Activated T-helper 1 cell treated with anti-CD3 and anti-CD28 coated beads, Interleukin-2, amount 50 U/mL, for 16 hours (primary cell): ENCODE data around the gene C11orf97.
"Not testable (repeated sequence)": the region's sequence is repeated elsewhere in the genome, so short reads cannot be mapped to it uniquely, and the experiment has no call there.

Experiments
- DNase-seq, 2 donors: peaks; one replicate each; pipeline ENCODE4 v3.0.0-alpha.2; 2020; ENCODE audit warnings: low read depth in 1 of 2, low spot score in 1 of 2

C11orf97 gene

DNA sequence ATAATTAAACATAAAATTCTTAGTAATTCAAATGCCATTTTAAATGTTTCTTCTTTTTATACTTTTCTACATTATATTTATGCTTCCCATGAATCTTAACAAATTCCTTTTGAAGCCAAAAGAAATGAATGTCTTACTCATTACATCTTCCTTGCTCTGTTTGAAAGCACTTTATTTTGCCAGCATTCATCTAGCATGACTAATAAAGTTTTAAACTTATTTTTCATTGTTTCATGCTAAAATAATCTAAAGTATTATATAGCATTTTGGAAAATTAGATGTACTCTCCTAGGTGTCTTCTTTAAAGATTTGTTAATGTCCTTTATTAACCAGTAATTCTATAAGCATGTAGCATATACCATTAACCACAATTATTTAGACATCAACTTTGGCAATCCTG is 45.2 kb downstream of the C11orf97 start:
- no peak for DNase-seq

DNA sequence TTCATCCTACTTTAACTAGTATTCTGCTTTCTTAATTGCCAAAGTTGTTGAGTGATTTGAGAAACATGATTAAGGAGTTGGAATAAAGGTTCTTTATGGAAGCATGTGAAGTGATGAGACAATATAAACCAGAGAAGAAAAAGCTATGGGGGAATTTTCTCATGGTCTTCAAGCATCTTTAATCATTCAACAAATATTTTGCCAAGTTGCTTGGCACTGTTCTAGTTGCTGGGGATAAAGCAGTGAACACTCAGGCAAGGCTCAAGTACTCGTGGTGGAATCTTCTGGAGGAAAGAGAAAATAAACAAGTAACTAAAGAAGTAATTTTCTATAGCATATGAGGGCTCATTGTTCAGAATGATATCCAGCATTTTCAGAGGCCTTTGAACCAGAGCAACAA is 45.7 kb downstream of the C11orf97 start:
- DNase-seq = no peak

DNA sequence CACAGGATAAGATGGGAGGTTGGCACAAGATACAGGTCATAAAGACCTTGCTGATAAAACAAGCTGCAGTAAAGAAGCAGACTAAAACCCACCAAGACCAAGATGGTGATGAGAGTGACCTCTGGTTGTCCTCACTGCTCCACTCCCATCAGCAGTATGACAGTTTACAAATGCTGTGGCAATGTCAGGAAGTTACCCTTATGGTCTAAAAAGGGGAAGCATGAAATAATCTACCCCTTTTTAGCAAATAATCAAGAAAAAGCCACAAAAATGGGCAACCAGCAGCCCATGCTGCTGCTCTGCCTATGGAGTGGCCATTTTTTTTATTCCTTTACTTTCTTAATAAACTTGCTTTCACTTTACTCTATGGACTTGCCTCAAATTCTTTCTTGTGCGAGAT is 46.2 kb downstream of the C11orf97 start:
- no peak for DNase-seq

DNA sequence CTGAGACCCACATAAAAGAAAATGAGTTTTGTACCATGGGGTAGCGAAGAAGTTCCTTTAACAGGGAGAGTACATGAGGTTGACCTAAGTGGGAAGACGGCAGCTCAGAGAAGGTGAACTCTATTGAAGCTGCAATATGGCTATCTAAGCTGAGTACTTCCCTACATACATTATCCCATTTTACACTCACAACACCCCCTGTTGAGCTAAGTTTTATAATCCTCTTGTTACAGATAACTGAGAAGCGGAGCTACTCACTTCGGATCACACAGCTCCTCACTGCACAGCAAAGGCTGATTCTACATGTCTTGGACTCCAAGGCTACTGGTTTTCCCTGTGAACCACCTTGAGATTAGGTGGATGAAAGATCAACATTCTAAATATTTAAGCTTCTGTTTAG is 46.7 kb downstream of the C11orf97 start:
- DNase-seq = no peak

DNA sequence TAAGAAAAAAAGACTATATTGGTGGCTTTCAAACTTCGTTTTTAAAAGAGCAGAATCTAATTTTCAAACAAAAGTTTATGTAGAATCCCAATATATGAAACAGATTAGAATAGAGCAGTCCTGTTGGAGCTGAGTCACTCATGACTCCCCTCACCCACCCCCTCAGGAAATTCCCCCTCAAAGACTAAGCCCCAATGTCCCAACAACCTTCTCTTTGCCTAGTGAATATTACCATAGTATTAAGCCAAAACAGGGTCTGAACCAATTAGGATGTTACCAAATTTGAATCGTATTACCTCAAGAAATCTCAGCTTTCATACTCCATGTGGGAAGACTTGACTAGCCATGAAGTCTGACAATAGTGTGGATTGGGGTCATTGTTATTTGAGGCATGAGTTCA is 47.1 kb downstream of the C11orf97 start:
- no peak for DNase-seq

DNA sequence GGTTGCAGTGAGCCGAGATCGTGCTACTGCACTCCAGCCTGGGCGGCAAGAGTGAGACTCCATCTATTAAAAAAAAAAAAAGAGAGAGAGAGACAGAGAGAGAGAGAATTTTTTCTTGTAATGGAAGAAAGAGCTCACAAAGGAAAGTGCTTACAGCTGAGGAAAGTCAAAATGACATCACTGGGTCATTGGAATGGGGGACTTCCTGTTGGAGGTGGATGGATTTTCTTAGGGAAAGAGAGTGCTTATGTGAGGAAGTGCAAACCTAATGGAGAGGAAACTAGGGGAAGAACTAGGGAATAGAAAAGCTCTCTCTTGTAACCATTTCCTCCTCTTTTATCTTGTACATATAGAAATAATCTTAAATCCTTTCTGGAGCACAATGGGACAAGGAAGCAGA is 48.6 kb downstream of the C11orf97 start:
- DNase-seq = no peak

DNA sequence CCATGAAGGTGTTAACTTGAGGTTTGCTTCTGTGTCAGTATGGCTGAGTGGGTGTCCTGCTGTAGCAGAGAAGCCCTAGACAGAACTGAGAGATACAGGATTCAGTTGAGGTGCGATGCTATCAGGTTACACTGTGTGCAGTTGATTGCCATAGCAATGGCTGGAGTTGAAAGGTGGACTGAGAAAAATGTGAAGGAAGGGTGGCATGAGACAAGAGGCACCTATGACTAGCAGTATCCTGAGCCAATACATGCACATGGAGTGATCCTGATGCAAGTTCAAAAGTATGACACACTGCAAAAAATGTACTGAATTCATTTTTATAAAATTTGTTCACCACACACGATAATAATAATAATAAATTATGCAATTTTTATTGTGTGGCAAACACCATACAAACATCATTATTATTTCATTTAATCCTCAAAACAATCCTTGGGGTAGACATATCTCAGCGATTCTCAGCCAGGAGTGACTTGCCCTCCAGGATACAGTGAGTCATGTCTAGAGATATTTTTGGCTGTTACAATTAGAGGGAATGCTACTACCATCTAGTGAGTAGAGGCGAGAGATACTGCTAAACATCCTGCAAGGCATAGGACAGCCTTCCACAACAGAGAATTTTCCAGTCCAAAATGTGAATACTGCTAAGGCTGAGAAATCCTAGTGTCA is 51.1 kb downstream of the C11orf97 start:
- no peak for DNase-seq

DNA sequence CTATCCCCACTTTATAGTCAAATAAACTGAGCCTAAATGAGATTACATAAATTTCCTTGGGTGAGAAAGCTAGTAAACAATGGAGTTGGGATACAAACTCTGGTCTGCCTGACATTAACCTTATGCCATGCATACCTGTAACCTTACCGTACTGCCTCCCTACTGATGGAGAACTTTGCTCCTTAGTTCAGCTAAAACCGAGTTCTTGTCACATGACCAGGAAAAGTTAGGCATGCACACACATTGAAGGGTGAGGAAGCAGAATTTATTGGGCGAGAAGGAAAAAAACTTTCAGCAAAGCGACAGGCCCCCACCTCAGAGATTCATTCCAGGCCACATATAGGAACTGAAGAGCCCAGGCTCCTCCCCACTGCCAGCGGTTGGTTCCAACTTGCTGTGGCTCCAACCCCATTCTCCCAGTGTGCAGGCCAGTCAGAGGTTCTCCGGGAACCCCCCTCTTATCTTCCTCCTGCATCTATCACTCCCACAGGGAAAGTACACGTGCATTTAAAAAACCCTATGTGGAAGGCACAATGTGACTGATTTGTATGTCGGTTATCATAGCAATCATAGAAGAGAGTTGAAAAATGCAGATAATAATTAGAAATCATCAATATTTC is 51.7 kb downstream of the C11orf97 start:
- DNase-seq = no peak

DNA sequence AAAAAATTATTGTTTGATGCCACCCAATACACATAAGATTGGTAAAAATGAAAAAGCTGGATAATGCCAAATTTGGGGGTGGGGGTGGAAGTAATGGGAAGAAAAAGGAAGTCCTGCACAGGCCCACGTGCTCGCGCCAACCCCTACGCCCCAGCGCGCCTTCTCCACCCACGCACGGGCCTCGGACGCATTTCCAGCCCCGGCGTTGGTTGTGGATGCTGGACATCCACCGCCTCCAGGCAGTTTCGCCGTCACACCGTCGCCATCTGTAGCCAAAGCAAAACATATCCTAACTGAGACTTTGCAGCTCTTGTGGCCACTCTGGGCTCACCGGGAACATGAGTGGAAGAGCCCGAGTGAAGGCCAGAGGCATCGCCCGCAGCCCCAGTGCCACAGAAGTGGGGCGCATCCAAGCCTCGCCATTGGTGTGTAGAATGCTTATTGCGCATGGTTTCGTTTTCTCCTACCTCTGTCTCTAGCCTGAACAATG is 55.0 kb downstream of the C11orf97 start, which contains the start of gene PIWIL4:
TSS of gene PIWIL4 (plus strand) at position 188 of the 490 bp plus-strand sequence. CDS start at position 339, 151 bp downstream.
- DNase-seq = no peak

DNA sequence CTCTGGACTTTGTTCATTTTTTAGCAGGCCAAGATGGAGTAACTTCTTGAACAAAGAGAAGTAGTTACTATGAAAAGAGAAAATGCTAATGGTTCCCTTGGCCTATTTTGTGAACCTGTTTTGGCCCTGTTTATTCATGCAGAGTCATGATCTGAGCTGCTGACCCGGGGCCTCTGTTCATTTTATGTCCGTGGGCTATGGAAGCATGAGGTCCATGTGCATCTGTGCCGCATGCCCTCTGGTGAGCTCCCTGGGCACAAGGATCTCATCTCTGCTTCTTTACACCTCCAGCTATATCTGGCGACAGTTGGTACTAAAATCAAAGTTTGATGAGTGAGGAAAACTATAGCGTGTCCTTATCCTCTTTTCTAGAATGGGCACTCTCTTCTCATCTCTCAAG is 55.9 kb downstream of the C11orf97 start:
- DNase-seq = no peak

DNA sequence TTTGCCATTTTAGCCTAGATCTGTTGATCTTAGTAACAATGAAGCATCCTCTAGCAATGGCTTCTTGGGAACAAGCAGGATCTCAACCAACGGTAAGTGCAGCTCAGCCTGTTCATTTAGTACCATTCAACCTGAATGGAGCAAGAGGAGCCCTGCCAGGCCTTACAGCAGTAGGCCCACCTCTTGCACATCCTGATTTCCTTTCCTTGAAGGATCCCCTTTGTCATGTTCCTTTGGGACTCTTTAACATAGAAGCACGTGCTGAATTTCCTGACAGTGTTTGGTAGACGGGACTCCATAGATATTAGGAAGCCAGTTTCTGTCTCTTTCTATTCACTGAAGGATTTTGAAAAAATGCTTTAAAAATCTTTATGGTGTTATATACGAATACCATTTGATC is 56.5 kb downstream of the C11orf97 start:
- no peak for DNase-seq

DNA sequence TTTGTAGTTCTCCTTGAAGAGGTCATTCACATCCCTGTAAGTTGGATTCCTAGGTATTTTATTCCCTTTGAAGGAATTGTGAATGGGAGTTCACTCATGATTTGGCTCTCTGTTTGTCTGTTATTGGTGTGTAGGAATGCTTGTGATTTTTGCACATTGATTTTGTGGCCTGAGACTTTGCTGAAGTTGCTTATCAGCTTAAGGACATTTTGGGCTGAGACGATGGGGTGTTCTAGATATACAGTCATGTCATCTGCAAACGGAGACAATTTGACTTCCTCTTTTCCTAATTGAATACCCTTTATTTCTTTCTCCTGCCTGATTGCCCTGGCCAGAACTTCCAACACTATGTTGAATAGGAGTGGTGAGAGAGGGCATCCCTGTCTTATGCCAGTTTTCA is 60.7 kb downstream of the C11orf97 start:
- DNase-seq = not testable (repeated sequence)

DNA sequence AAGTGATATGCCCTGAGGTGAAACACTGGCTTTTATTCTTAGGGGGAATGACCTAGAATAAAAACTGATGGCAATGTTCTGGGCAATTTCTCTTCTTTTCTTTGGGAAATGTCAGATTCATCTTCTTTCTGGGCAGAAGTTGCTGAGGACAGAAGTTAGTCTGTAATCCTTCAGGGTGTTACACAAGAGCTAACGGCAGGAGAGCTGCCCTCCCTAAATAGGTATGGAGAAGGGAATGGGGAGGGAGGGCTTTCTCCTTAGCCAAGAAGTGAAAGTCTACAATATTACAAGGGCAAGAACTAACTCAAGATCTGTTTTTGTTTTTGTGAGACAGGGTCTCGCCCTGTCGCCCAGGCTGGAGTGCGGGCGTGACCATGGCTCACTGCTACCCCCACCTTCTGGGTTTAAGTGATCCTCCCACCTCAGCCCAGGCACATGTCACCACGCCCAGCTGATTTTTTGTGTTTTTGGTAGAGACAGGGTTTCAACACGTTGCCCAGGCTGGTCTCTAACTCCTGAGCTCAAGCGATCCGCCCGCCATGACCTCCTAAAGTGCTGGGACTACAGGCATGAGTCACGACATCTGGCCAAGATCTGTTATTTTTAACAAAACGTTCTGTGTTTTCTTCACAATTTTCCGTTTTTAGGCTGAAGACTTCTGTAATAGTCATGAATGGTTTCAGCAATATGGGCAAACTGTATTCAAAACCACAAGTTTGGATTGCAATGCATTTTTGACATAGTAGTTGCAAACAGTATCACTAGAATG is 62.1 kb downstream of the C11orf97 start:
- DNase-seq = no peak

DNA sequence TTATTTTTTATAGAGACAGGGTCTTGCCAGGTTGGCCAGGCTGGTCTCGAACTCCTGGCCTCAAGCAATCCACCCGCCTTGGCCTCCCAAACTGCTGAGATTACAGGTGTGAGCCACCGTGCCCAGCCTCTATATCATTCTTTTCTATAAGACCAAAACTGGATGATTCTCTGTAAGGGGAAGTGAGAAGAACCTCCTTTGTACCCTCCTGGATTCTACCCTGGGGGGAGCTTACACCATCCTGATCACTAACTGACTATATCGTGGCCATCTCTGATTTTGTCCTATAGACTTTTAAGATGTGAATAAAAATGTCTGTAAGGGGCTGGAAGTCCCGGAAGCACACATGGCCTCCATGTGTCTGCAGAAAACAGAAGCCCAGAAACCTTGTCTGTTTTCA is 64.0 kb downstream of the C11orf97 start:
- DNase-seq = no peak

DNA sequence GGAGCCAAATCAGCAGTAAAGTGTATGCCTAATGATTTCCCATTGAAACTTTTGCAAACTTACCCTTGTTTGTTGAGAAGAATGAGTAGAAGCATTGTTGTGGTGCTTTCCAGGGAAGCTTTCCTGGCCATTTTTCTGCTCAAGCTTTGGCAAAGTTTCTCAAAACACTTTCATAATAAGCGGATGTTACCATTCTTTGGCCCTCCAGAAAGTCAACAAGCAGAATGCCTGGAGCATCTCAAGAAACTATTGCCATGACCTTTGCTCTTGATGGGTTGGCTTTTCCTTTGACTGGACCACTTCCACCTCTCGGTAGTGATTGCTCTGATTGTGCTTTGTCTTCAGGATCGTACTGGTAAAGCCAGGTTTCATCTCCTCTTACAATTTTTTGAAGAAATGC is 65.6 kb downstream of the C11orf97 start:
- no peak for DNase-seq
